Fibroblast of pulmonary artery (primary cell): ENCODE data around the gene KLHL4.
"Not testable (repeated sequence)": the region's sequence is repeated elsewhere in the genome, so short reads cannot be mapped to it uniquely, and the experiment has no call there.

Experiments used
- DNase-seq: peaks from one replicate; pipeline ENCODE4 v3.0.0-alpha.2; 2010; ENCODE audit warnings: low read depth
- H3K4me3 ChIP-seq: replicated peaks from 2 replicates; pipeline ENCODE4 v1.5.1; 2011; ENCODE audit warnings: low read depth, mild to moderate bottlenecking, control low read depth, low read length, moderate library complexity
- TF ChIP-seq, protein P1 (sequence below): IDR thresholded peaks from 2 replicates; pipeline ENCODE4 v1.5.1; 2011; ENCODE audit warnings: mild to moderate bottlenecking, control low read depth, low read length, inconsistent platforms; ENCODE audit errors: missing control alignments

The KLHL4 gene, protein sequence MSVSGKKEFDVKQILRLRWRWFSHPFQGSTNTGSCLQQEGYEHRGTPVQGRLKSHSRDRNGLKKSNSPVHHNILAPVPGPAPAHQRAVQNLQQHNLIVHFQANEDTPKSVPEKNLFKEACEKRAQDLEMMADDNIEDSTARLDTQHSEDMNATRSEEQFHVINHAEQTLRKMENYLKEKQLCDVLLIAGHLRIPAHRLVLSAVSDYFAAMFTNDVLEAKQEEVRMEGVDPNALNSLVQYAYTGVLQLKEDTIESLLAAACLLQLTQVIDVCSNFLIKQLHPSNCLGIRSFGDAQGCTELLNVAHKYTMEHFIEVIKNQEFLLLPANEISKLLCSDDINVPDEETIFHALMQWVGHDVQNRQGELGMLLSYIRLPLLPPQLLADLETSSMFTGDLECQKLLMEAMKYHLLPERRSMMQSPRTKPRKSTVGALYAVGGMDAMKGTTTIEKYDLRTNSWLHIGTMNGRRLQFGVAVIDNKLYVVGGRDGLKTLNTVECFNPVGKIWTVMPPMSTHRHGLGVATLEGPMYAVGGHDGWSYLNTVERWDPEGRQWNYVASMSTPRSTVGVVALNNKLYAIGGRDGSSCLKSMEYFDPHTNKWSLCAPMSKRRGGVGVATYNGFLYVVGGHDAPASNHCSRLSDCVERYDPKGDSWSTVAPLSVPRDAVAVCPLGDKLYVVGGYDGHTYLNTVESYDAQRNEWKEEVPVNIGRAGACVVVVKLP

DNA sequence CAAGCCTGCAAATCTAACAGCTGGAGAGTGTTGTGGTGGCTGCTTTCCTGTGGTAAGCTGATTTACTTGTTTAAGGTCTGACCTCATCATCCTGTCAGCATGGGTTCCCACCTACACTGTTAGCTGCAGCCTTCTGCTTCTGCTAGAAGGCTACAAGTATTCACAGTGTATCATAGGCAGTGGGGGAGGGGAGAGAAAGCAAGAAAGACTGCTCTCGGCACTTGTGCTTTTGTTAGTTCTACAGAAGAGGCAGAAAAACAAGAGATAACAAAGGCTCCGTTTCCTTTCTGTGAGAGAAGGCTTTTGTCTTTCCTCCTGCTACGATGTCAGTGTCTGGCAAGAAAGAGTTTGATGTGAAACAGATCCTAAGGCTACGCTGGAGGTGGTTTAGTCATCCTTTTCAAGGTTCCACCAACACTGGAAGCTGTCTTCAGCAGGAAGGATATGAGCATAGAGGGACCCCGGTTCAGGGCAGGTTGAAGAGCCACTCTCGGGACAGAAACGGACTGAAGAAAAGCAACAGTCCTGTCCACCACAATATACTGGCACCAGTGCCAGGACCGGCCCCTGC, at the start of gene KLHL4:
Gene KLHL4, plus strand, starts transcription at position 232 of the 571 bp plus-strand sequence. Its CDS starts 92 bp downstream, at position 324.
- H3K4me3 ChIP-seq = peak within 1 kb of the TSS; percentile 69
- TF ChIP-seq, protein P1, sequence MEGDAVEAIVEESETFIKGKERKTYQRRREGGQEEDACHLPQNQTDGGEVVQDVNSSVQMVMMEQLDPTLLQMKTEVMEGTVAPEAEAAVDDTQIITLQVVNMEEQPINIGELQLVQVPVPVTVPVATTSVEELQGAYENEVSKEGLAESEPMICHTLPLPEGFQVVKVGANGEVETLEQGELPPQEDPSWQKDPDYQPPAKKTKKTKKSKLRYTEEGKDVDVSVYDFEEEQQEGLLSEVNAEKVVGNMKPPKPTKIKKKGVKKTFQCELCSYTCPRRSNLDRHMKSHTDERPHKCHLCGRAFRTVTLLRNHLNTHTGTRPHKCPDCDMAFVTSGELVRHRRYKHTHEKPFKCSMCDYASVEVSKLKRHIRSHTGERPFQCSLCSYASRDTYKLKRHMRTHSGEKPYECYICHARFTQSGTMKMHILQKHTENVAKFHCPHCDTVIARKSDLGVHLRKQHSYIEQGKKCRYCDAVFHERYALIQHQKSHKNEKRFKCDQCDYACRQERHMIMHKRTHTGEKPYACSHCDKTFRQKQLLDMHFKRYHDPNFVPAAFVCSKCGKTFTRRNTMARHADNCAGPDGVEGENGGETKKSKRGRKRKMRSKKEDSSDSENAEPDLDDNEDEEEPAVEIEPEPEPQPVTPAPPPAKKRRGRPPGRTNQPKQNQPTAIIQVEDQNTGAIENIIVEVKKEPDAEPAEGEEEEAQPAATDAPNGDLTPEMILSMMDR = no peak
- DNase-seq = peak; percentile 96

DNA sequence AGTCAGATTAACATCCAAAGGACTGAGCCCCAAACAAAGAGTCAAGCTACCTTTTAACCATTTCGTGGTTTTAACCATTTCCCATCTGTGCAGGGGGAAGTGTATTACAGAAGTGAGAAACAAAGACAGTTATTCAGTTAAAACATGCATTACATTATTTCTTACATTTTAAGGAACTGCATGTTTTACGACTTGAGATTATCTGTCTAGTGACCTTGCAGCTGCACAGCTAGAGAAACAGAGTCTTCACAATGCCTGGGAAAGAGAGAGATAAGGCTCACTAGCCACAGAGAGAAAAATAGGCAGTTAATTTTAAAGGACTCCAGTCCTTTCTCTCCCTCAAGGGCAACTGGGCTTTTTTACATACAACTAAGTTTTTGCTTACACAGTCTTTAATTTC, 48.7 kb upstream of the KLHL4 start:
- TF ChIP-seq, protein P1 = no peak
- DNase-seq = no peak
- no peak overlapping the region for H3K4me3 ChIP-seq

DNA sequence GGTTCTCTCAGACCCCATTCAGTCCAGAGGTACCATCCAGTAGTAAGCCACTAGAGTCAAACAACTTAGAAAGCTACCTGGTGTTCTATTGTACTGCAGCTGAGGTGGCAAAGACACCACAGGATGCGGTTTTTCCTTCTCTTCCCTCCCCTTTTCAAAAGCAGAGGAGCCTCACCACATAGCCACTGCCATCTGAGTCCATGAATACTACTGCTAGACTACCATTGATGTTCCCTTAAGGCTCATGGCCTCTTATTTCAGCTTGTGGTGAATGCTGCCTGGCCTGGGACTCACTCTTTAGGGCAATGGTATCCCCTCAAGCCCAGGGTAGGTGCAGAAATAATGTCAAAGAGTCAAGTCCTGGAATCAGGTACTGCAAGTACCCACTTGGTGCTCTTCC, 41.8 kb upstream of the KLHL4 start:
- no peak for DNase-seq
- no peak overlapping the region for H3K4me3 ChIP-seq
- TF ChIP-seq, protein P1 = no peak

GRCh38 chrX:87478703-87479102, 38.9 kb upstream of the KLHL4 start:
- not testable (repeated sequence) for H3K4me3 ChIP-seq, DNase-seq

DNA sequence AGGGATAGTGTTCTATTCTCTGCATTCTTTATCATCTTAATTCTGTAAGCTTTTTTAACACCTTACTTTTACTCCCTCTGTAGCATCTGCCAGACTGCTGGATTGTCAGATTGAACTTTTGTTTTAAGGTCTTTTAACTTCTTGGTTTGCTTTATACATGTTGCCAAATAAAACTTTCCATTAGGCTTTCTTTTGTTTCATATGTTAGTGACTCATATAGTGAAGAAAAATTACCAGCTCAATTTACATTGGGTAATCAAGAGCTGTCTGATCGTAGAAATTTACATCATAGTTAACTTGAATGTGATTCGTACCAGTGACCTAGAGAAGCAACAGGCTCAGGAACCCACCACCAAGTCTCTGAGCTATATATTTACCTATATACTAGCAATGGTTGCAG, 28.5 kb upstream of the KLHL4 start:
- TF ChIP-seq, protein P1 = no peak
- DNase-seq = peak; percentile 55
- H3K4me3 ChIP-seq = no peak overlapping the region

DNA sequence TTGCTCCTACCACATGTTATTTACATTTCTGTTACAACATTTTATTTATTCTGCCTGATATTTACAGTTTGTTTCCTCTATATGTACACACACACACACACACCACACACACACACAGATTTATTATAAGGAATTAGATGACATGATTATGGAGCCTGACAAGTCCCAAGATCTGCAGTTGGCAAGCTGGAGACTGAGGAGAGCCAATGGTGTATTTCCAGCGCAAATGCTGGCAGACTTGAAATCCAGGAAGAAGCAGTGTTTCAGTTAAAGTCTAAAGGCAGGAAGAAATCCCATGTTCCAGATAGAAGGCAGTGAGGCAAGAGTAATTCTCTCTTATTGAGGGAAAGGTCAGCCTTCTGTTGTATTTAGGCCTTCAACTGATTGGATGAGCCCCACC, 1.8 kb upstream of the KLHL4 start:
- peak; percentile 35 for DNase-seq
- no peak overlapping the region for H3K4me3 ChIP-seq
- TF ChIP-seq, protein P1 = no peak

DNA sequence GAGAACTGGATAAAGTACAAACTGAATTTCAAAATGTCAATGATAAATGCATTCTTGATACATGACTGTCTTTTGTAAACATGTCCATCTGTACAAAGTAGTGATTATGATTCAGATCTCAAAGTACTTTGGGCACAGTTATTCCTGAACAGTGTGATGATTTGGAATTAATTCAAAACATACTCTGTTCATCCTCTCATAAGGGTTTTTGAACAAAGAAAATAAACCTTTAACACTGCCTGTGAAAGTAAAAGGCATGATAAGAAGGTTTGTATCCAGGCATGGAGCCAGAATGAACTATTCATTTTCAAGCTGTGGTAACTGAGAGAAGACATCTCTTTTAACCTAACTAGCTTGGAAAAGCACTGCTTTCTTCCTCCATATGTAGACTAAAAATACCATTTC, 883 bp upstream of the KLHL4 start:
- peak; percentile 74 for DNase-seq
- peak overlapping the region; percentile 69 for H3K4me3 ChIP-seq
- TF ChIP-seq, protein P1 = no peak
